PC-9 (cell line): ENCODE data around the gene CACFD1.

Experiments used
- EZH2 ChIP-seq: fragments of 200-600 bp; sonication (generic); IDR thresholded peaks from 2 replicates; pipeline ENCODE4 v1.8.0; 2017; ENCODE audit warnings: antibody characterized with exemption, low read depth
- TF ChIP-seq, protein P1 (sequence below): fragments of 200-600 bp; sonication (generic); conservative IDR thresholded peaks from 2 replicates; pipeline ENCODE4 v1.6.1; 2017; ENCODE audit warnings: mixed run types, antibody characterized with exemption, mild to moderate bottlenecking, moderate library complexity

DNA sequence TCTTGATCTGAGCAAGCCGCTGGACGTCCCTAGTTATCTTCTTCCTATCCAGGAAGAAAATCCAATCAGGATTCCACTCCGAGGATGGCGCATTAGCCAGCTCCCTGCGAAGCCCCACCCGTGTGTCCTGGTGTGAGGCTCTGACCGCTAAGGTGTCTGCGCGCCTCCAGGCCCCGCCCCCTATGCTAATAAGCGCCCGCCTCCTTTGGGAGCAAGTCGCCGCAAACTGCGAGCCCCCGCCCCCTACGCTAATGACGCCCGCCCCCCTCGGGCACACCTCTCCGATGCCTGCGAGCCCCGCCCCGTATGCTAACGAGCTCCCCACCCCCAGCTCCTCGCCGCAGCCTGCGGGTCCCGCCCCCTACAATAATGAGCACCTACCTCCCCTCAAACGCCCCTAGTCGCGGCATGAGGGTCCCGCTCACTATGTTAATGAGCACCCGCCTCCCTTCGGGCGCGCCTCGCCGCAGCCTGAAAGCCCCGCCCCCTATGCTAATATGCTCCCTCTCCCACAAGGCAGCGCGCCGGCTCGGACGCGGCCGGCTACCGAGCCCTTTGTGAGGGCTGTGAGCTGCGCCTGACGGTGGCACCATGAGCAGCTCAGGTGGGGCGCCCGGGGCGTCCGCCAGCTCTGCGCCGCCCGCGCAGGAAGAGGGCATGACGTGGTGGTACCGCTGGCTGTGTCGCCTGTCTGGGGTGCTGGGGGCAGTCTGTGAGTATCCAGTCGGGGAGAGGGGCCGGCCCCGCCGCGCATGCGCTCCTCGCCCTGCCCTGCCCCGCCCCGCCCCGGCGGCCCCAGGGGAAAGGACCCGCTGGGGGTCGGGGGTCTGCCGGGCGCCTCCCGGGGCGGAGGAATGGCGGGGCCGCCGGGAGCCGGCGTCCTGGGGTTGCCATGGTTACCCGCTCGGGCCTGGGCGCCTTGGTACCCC, at the start of gene CACFD1:
- TF ChIP-seq, protein P1, sequence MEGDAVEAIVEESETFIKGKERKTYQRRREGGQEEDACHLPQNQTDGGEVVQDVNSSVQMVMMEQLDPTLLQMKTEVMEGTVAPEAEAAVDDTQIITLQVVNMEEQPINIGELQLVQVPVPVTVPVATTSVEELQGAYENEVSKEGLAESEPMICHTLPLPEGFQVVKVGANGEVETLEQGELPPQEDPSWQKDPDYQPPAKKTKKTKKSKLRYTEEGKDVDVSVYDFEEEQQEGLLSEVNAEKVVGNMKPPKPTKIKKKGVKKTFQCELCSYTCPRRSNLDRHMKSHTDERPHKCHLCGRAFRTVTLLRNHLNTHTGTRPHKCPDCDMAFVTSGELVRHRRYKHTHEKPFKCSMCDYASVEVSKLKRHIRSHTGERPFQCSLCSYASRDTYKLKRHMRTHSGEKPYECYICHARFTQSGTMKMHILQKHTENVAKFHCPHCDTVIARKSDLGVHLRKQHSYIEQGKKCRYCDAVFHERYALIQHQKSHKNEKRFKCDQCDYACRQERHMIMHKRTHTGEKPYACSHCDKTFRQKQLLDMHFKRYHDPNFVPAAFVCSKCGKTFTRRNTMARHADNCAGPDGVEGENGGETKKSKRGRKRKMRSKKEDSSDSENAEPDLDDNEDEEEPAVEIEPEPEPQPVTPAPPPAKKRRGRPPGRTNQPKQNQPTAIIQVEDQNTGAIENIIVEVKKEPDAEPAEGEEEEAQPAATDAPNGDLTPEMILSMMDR: no peak
- TF ChIP-seq EZH2: no peak
